WERI-Rb-1 (cell line): ENCODE results near the gene CDK3.
"Not testable (repeated sequence)": the region's sequence is repeated elsewhere in the genome, so short reads cannot be mapped to it uniquely, and the experiment has no call there.

ENCODE experiments used
- DNase-seq: peaks from one replicate; pipeline ENCODE4 v3.0.0-alpha.2; 2020
- H3K27ac ChIP-seq: fragments of 250-450 bp; sonication (Bioruptor Pico); 2 replicates; pipeline ENCODE4 v1.5.1; 2020; ENCODE audit warnings: mild to moderate bottlenecking, moderate library complexity
- H3K27me3 ChIP-seq: fragments of 250-450 bp; sonication (Bioruptor Pico); 2 replicates; pipeline ENCODE4 v1.5.1; 2021; ENCODE audit warnings: mild to moderate bottlenecking, low read depth, moderate library complexity; ENCODE audit not compliant: insufficient read depth, severe bottlenecking
- H3K36me3 ChIP-seq: fragments of 250-450 bp; sonication (Bioruptor Pico); 2 replicates; pipeline ENCODE4 v1.5.1; 2020; ENCODE audit warnings: mild to moderate bottlenecking, moderate library complexity
- H3K4me3 ChIP-seq: 2 replicates; pipeline ENCODE4 v1.5.1; 2011; ENCODE audit warnings: low read depth, mild to moderate bottlenecking, control low read depth, low read length
- H3K9me3 ChIP-seq: fragments of 250-450 bp; sonication (Bioruptor Pico); 2 replicates; pipeline ENCODE4 v1.5.1; 2021; ENCODE audit warnings: mild to moderate bottlenecking, moderate library complexity; ENCODE audit not compliant: severe bottlenecking
- CTCF ChIP-seq: IDR thresholded peaks from 2 replicates; pipeline ENCODE4 v1.5.1; 2011; ENCODE audit warnings: low read depth, mild to moderate bottlenecking, control low read depth, inconsistent platforms, low read length

Gene CDK3

GRCh38 chr17:75970011-75970523, 30.6 kb upstream of the CDK3 start:
- H3K27ac ChIP-seq: no peak overlapping the region
- no peak for DNase-seq

GRCh38 chr17:75970626-75971025, 30.0 kb upstream of the CDK3 start:
- H3K27ac ChIP-seq: no peak overlapping the region
- DNase-seq: no peak
- H3K9me3 ChIP-seq: no peaks in the 10 kb centered on the region
- no peaks in the 10 kb centered on the region for H3K27me3 ChIP-seq
- peaks cover 55% of the 10 kb centered on the region for H3K36me3 ChIP-seq
- no peak overlapping the region for H3K4me3 ChIP-seq
- no peak for TF ChIP-seq CTCF

More at GRCh38 chr17:75970011-75970523, 30.6 kb upstream of the CDK3 start:
- Histone ChIP-seq H3K27me3 (no peaks in the 10 kb centered on the region), H3K9me3 (no peaks in the 10 kb centered on the region), H3K36me3 (peaks cover 49% of the 10 kb centered on the region), H3K4me3 (no peak overlapping the region)
- TF ChIP-seq CTCF: no peak

- not testable (repeated sequence) for H3K27me3 ChIP-seq, DNase-seq, H3K9me3 ChIP-seq, H3K4me3 ChIP-seq, H3K27ac ChIP-seq
- peaks cover 57% of the 10 kb centered on the region for H3K36me3 ChIP-seq
Observed at GRCh38 chr17:75975187-75975586, 25.5 kb upstream of the CDK3 start.

- Histone ChIP-seq H3K36me3 (peaks cover 51% of the 10 kb centered on the region), H3K4me3 (no peak overlapping the region), H3K9me3 (no peaks in the 10 kb centered on the region), H3K27me3 (no peaks in the 10 kb centered on the region), H3K27ac (no peak overlapping the region)
- DNase-seq: no peak
- no peak for TF ChIP-seq CTCF
Observed at GRCh38 chr17:75975757-75976174, 24.9 kb upstream of the CDK3 start.

GRCh38 chr17:75976175-75976848, 24.3 kb upstream of the CDK3 start:
- Histone ChIP-seq H3K4me3 (no peak overlapping the region), H3K9me3 (no peaks in the 10 kb centered on the region), H3K27me3 (no peaks in the 10 kb centered on the region), H3K36me3 (peaks cover 48% of the 10 kb centered on the region), H3K27ac (no peak overlapping the region)
- TF ChIP-seq CTCF: no peak
- DNase-seq: no peak

GRCh38 chr17:75978938-75979704, 21.5 kb upstream of the CDK3 start, which contains the start of the genes ACOX1 and TEN1:
ACOX1 (minus strand) TSS chr17:75979166; CDS start chr17:75979073, 93 bp downstream.
TEN1 (plus strand) TSS chr17:75979240; CDS start chr17:75986193, 6,953 bp downstream.
- H3K27me3 ChIP-seq: no peaks in the 10 kb centered on the region
- H3K27ac ChIP-seq: peak within 1 kb of the TSS; percentile 98
- peak; percentile 51 for TF ChIP-seq CTCF
- peaks cover 26% of the 10 kb centered on the region for H3K36me3 ChIP-seq
- peak; percentile 100 for DNase-seq
- H3K4me3 ChIP-seq: peak within 1 kb of the TSS; percentile 96
- H3K9me3 ChIP-seq: no peaks in the 10 kb centered on the region
